ENCODE measurements around the gene TULP4. TPM values are rescaled to one million over a fixed set of nuclear protein-coding genes. Genes with fewer than 3 reads are reported as not detected.

TULP4 gene
- total RNA-seq, 2 experiments from 2014 or later, result 18.4 to 18.5 TPM

DNA sequence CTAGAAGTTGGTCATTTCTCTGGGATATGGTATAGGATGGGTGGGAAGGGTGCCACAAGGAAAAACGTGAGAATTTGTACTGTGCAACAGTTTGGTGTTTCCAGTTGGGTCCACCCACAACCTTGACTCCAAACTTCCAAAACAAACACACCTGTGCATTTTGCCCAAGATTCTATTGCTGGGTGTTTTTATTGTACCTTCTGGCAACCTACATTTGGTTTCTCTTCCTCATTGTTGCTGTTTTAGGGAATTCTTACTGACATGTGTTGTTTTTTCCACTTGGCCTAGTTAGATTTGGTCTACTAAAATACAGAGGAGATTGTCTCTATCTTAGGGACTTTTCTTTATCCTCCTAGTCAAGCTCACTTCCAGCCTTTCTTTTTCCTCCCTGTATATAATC, 16.7 kb downstream of the TULP4 start:
- intact Hi-C loops (cut with micrococcal nuclease), result no loop called here
- CTCF ChIA-PET, result interaction anchor here (1.1 kb wide), 1 partner anchor 108 kb away, joined by 3 read pairs; no protein-coding TSS in a partner anchor
- Mint-ChIP-seq H3K4me3 (no peak overlapping the region), H3K27ac (no peak overlapping the region), H3K36me3 (ENCODE audit: low read depth) (peaks cover 11% of the 10 kb centered on the region), H3K27me3 (no peaks in the 10 kb centered on the region), H3K9me3 (no peaks in the 10 kb centered on the region), H3K4me1 (ENCODE audit: low read depth) (peaks cover 33% of the 10 kb centered on the region)
- TF ChIP-seq CTCF (IDR thresholded peaks at IDR 0.05), result no peak
- POLR2A ChIA-PET, result no interaction called here
- DNase-seq (no peak), ATAC-seq (no peak)

- DNase-seq (no peak), ATAC-seq (no peak)
- no peak overlapping the region for H3K4me3 Mint-ChIP-seq
- H3K27ac Mint-ChIP-seq, result no peak overlapping the region
- no peak for TF ChIP-seq CTCF (IDR thresholded peaks at IDR 0.05)
- POLR2A ChIA-PET, result no interaction called here
- peaks cover 29% of the 10 kb centered on the region for H3K4me1 Mint-ChIP-seq (ENCODE audit: low read depth)
- intact Hi-C loops (cut with micrococcal nuclease), result no loop called here
- no peaks in the 10 kb centered on the region for H3K9me3 Mint-ChIP-seq
- CTCF ChIA-PET, result interaction anchor here (1.1 kb wide), 1 partner anchor 109 kb away, joined by 3 read pairs; no protein-coding TSS in a partner anchor
- no peaks in the 10 kb centered on the region for H3K27me3 Mint-ChIP-seq
- H3K36me3 Mint-ChIP-seq (ENCODE audit: low read depth), result peaks cover 13% of the 10 kb centered on the region
Measured at GRCh38 chr6:158329531-158329930, 17.3 kb downstream of the TULP4 start.

DNA sequence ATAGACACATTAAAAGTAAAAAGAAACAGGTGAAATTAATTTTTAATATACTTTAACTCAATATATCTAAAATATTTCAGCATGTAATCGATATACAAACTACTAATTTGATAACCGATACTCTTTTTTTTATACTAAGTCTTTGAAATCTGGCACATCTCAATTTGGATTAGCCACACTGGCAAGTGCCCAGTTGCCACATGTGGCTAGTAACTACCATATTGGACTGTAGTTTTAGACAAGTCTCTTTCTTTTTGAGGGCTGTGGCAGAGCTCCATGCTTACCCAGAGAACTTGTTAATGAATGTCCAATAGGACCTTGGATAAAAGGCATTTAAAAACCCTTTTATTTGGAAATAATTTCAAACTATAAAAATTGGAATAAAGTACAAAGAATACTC, 17.8 kb downstream of the TULP4 start:
- intact Hi-C loops (cut with micrococcal nuclease), result no loop called here
- Mint-ChIP-seq H3K27ac (no peak overlapping the region), H3K9me3 (no peaks in the 10 kb centered on the region), H3K4me1 (ENCODE audit: low read depth) (peaks cover 26% of the 10 kb centered on the region), H3K4me3 (no peak overlapping the region), H3K36me3 (ENCODE audit: low read depth) (peaks cover 13% of the 10 kb centered on the region), H3K27me3 (no peaks in the 10 kb centered on the region)
- CTCF ChIA-PET, result interaction anchor here (1.1 kb wide), 1 partner anchor 109 kb away, joined by 3 read pairs; no protein-coding TSS in a partner anchor
- DNase-seq (no peak), ATAC-seq (no peak)
- TF ChIP-seq CTCF (IDR thresholded peaks at IDR 0.05), result no peak
- POLR2A ChIA-PET, result no interaction called here

GRCh38 chr6:158332237-158332636, 20.0 kb downstream of the TULP4 start:
- Mint-ChIP-seq H3K9me3 (no peaks in the 10 kb centered on the region), H3K27me3 (no peaks in the 10 kb centered on the region), H3K36me3 (ENCODE audit: low read depth) (peaks cover 12% of the 10 kb centered on the region), H3K4me1 (ENCODE audit: low read depth) (peaks cover 20% of the 10 kb centered on the region), H3K27ac (no peak overlapping the region), H3K4me3 (no peak overlapping the region)
- ChIA-PET CTCF (interaction anchor here (1.7 kb wide), 1 partner anchor 111 kb away, joined by 5 read pairs; no protein-coding TSS in a partner anchor), POLR2A (interaction anchor here (1.1 kb wide), 1 partner anchor 157 kb away, joined by 4 read pairs; no protein-coding TSS in a partner anchor)
- ATAC-seq (no peak), DNase-seq (no peak)
- intact Hi-C loops (cut with micrococcal nuclease), result no loop called here
- TF ChIP-seq CTCF (IDR thresholded peaks at IDR 0.05), result no peak

- H3K4me3 Mint-ChIP-seq, result no peak overlapping the region
- H3K27me3 Mint-ChIP-seq, result no peaks in the 10 kb centered on the region
- H3K4me1 Mint-ChIP-seq (ENCODE audit: low read depth), result peaks cover 14% of the 10 kb centered on the region
- POLR2A ChIA-PET, result interaction anchor here (1.1 kb wide), 1 partner anchor 156 kb away, joined by 4 read pairs; no protein-coding TSS in a partner anchor
- ATAC-seq, result no peak
- intact Hi-C loops (cut with micrococcal nuclease), result no loop called here
- H3K36me3 Mint-ChIP-seq (ENCODE audit: low read depth), result peaks cover 13% of the 10 kb centered on the region
- CTCF ChIA-PET, result interaction anchor here (1.7 kb wide), 1 partner anchor 112 kb away, joined by 5 read pairs; no protein-coding TSS in a partner anchor
- no peak for TF ChIP-seq CTCF (IDR thresholded peaks at IDR 0.05)
- H3K27ac Mint-ChIP-seq, result no peak overlapping the region
- H3K9me3 Mint-ChIP-seq, result no peaks in the 10 kb centered on the region
- DNase-seq, result no peak
Measured at GRCh38 chr6:158333094-158333493, 20.8 kb downstream of the TULP4 start.

All from activated CD8-positive, alpha-beta T cell treated with anti-CD3 and anti-CD28 coated beads for 36 hours (primary cell).